WI38 (cell line): ENCODE data around the gene GPR162.
A peak's percentile ranks its signal among the peaks of the same experiment; 100 is the strongest.

Source experiments
- H3K4me3 ChIP-seq: 2 replicates; pipeline ENCODE4 v1.5.1; 2011; ENCODE audit warnings: low read depth, mild to moderate bottlenecking, control low read depth, low read length
- CTCF ChIP-seq: IDR thresholded peaks from 2 replicates; pipeline ENCODE4 v1.5.1; 2012; ENCODE audit warnings: low read depth, mild to moderate bottlenecking, control low read depth, low read length

GPR162 gene

GRCh38 chr12:6788972-6789924 lies 32.4 kb upstream of the GPR162 start, which contains the start of gene CD4:
Gene CD4 (plus strand): TSS chr12:6789528. CDS start chr12:6800139, 10,611 bp downstream.
- no peak for TF ChIP-seq CTCF
- H3K4me3 ChIP-seq, result peak within 1 kb of the TSS; percentile 66

DNA sequence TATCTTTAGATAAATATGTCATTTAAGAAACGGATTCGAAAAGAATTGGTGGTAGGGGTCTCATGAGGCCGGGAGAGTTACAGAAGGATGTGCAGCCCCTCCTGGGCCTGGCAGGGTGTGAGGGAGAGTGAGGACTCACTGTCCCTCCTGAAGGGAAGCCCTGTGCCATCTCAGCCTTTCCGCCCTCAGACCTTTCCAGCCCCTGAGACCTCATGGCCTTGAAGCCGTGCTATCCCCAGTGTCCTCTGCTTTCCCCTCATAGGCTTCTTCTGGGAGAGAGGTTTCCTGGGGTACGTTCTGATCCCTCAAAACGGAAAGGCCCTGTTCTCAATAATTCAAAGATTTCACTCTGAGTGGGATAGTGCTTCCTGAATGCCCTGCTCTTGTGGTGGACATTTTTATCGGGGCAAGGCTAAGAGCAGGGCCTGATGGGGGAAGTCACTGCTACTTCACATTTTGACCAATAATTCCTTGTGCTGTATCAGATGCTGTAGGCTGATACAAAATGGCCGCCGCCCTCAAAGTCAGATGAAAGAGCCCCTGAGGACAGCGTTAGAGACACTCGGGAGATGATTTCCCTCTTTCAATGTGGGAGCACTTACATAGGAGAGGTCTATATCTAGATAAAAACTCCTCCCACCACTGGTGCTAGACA lies 31.0 kb upstream of the GPR162 start:
- peak overlapping the region; percentile 66 for H3K4me3 ChIP-seq
- TF ChIP-seq CTCF, result no peak

DNA sequence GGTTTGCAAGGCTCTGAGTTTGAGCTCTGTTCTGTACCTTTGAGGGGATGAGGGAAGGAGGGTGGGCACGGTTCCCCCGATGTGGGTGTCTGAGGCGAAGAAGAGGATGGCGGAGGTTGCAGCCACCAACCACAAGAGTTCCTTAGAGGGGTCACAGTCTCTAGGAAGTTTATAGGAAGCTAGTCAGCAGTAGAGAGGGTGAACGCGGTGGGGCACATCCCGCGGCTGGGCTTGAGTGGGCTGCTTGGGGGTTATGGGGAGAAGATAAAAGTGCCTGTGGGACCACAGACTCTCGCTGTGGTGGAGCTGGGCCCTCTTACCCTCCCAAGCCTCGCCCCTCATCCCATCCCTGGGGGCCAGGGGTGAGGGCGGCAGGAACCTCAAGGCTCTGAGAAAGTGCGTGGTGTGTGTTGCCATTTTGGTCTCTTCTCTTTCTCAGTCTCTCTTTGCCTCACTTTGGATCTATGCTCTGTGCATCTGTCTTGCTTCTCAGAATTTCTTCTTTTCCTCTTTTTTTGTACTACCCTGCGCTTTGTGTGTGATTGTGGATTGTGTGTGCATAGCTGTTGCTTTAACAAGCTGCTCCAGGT lies 29.6 kb upstream of the GPR162 start:
- H3K4me3 ChIP-seq, result no peak overlapping the region
- no peak for TF ChIP-seq CTCF

- peak overlapping the region; percentile 1; the same call in 1 of the 2 replicates for H3K4me3 ChIP-seq
- no peak for TF ChIP-seq CTCF
These were observed 29.0 kb upstream of the GPR162 start for GRCh38 chr12:6792522-6793201.

DNA sequence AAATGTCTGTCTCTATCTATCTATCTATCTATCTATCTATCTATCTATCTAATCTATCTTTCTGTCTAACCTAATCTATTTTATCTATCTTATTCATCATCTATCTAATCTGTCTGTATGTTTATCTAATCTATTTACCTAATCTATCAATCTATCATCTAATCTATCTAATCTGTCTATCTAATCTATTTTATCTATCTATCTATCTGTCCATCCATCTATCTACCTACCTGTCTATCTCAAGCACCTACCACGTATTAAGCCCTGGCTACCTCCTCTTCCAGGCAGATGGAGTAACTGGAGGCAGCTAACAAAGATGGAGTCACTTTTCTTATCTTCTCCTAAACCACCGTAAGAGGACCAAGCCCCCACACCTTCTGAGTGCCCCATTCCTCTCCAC lies 26.5 kb upstream of the GPR162 start:
- no peak for TF ChIP-seq CTCF
- no peak overlapping the region for H3K4me3 ChIP-seq

DNA sequence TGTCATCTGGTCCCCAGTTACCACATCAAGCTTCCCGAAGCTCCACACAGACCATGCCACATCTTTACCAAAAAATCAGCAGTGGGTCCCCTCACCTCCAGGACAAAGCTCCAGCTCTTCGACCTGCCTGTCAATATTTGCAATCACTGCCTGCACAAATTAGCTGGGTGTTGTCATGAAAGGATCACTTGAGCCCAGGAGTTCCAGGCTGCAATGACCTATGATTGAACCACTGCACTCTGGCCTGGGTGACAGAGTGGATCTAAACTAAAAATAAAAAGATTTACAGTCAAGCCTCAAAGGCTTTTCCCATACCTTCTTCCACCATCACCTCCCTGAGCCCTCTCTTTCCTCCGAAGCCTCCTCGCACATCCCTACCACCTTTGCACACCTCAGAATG lies 25.0 kb upstream of the GPR162 start:
- no peak for TF ChIP-seq CTCF
- no peak overlapping the region for H3K4me3 ChIP-seq
